ENCODE results near the gene P2RX6.

Gene P2RX6

GRCh38 chr22:20980523-20980922, 34.4 kb upstream of the P2RX6 start:
- TF ChIP-seq, protein P1, sequence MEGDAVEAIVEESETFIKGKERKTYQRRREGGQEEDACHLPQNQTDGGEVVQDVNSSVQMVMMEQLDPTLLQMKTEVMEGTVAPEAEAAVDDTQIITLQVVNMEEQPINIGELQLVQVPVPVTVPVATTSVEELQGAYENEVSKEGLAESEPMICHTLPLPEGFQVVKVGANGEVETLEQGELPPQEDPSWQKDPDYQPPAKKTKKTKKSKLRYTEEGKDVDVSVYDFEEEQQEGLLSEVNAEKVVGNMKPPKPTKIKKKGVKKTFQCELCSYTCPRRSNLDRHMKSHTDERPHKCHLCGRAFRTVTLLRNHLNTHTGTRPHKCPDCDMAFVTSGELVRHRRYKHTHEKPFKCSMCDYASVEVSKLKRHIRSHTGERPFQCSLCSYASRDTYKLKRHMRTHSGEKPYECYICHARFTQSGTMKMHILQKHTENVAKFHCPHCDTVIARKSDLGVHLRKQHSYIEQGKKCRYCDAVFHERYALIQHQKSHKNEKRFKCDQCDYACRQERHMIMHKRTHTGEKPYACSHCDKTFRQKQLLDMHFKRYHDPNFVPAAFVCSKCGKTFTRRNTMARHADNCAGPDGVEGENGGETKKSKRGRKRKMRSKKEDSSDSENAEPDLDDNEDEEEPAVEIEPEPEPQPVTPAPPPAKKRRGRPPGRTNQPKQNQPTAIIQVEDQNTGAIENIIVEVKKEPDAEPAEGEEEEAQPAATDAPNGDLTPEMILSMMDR (IDR thresholded peaks at IDR 0.05; ENCODE audit: control insufficient read depth, extremely low read depth, insufficient read depth), result no peak
- DNase-seq (ENCODE audit: low read depth), result no peak
- H3K4me3 ChIP-seq (ENCODE audit: low read depth, low read length), result no peak overlapping the region

DNA sequence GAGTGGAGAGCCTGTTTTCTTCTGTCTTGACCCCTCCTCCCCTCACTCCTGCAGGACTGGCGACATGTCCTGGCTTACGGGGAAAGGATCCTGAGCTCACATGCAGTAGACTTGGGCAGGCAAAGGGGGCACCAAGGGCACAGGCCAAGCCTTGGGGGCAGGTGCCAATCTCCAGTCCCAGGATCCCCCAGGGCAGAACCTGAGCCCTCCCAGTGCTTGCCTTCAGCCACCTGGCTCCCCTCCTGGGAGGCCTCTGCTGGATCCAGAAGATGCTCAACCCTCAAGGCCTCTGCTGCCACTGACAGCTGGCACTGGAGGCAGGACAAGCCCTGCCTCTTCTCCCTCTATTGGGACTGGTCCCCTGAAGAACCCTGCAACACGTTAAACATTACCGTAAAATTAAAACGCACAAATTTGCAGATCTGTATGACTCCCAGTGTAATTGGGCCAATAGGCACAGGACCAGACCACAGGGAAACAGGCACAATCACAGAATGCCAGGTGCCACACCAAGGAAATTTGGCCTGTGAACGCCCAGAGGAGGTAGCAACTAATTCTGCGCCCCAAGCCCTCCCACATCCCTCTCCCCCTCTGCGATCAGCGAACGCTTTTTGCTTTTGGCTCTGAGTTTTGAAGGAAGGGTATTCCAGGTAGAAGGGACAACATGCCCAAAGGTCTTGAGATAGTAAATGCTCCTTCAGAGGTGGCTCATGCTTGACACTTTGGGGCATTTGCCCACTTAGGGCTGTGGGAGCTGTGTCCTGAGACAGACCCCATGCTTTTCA, 33.8 kb upstream of the P2RX6 start:
- TF ChIP-seq, protein P1 (IDR thresholded peaks at IDR 0.05; ENCODE audit: control insufficient read depth, extremely low read depth, insufficient read depth), result no peak
- peak overlapping the region; percentile 91 for H3K4me3 ChIP-seq (ENCODE audit: low read depth, low read length)
- no peak for DNase-seq (ENCODE audit: low read depth)

- DNase-seq (ENCODE audit: low read depth), result no peak
- TF ChIP-seq, protein P1 (IDR thresholded peaks at IDR 0.05; ENCODE audit: control insufficient read depth, extremely low read depth, insufficient read depth), result peak; percentile 59
- peak within 1 kb of the TSS; percentile 91 for H3K4me3 ChIP-seq (ENCODE audit: low read depth, low read length)
Observed at GRCh38 chr22:20981787-20982562, 33.0 kb upstream of the P2RX6 start, which contains the start of gene LZTR1. Gene LZTR1, plus strand, starts transcription at chr22:20982297. Its CDS starts 75 bp downstream, at chr22:20982372.

DNA sequence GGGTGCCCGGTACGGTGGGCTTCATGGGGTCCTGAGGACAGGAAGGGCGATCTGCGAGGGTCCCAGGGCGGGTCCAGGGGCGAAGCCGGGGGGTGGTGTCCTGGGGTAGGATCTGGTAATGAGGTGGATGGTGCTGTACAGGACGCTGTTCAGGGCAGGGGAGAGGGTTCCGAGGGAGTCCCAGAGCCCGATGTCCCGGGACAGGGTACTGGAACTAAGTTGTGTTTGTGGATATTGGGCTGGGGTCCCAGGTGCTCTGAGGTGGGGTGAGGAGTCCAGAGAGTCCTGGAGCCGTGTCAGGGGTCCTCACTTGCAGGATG, 32.4 kb upstream of the P2RX6 start:
- no peak for DNase-seq (ENCODE audit: low read depth)
- H3K4me3 ChIP-seq (ENCODE audit: low read depth, low read length), result peak overlapping the region; percentile 91
- TF ChIP-seq, protein P1 (IDR thresholded peaks at IDR 0.05; ENCODE audit: control insufficient read depth, extremely low read depth, insufficient read depth), result no peak

DNA sequence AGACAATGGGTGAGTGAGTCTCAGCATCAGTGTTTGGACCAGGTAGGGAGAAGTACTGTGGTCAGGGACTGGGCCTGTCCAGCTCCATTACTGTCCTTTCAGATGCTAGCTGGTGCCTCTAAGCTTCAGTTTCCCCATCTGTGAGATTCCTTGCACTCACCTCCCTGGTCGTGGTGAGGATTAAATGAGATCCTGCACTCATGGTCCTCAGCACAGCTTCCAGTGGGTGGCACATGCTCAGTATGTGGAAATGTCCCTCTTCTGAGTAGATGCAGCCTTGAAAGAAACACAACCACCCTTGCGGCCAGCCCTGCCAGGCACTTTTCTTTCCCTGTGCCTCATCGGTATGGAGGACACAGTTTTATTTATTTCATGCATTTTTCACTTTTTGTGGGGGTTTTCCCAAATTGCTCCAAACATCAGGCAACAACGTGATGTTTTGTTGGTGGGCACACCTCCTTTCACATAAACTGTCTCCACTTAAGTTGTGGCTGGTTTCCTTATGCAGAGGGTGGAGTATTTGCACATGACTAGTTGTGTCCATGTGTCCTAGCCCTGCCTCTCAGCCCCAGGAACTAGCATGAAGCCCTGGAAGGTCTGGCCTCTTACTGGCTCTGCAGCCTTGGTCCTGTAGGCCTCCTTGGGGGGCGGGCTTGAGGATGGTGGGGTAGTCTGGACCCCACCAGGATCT, 31.7 kb upstream of the P2RX6 start:
- TF ChIP-seq, protein P1 (IDR thresholded peaks at IDR 0.05; ENCODE audit: control insufficient read depth, extremely low read depth, insufficient read depth), result no peak

GRCh38 chr22:20985720-20986119, 29.2 kb upstream of the P2RX6 start:
- DNase-seq (ENCODE audit: low read depth), result no peak
- TF ChIP-seq, protein P1 (IDR thresholded peaks at IDR 0.05; ENCODE audit: control insufficient read depth, extremely low read depth, insufficient read depth), result no peak
- H3K4me3 ChIP-seq (ENCODE audit: low read depth, low read length), result no peak overlapping the region

More for the DNA sequence above, 31.7 kb upstream of the P2RX6 start:
- H3K4me3 ChIP-seq (ENCODE audit: low read depth, low read length), result peak overlapping the region; percentile 91
- DNase-seq (ENCODE audit: low read depth), result no peak

All from LNCaP clone FGC (cell line).